Frontal cortex (tissue), 4 donors: ENCODE measurements around the gene EXOC3. TPM values are rescaled to one million over a fixed set of nuclear protein-coding genes. Genes with fewer than 3 reads are reported as not detected.
"Not testable (repeated sequence)": the region's sequence is repeated elsewhere in the genome, so short reads cannot be mapped to it uniquely, and the experiment has no call there.

Source experiments
- DNase-seq, 2 donors: peaks; one replicate each; pipeline ENCODE4 v3.0.0; 2012; ENCODE audit warnings: low spot score in 2 of 2
- FAIRE-seq: peaks from 2 replicates; lab custom pipeline; 2012; peaks lifted over from hg19 to GRCh38; lab: Jason Lieb, UNC
- total RNA-seq: library from RNA; depleted of rRNA; stranded (reverse); fragments of >200 nt; gene quantifications from one replicate; pipeline ENCODE4 v1.2.3, GENCODE V29; 2014
- donor health status: control.
- donor health status: control.
- donor health status: control.

Gene EXOC3
- total RNA-seq, 1 donor from 2014 or later, result 22.4 TPM

GRCh38 chr5:405421-405820, 37.6 kb upstream of the EXOC3 start:
- no peak for FAIRE-seq
- no peak for DNase-seq

- DNase-seq (no peak), FAIRE-seq (no peak)
Measured at GRCh38 chr5:406041-406440, 36.9 kb upstream of the EXOC3 start.

GRCh38 chr5:407051-407450, 35.9 kb upstream of the EXOC3 start:
- FAIRE-seq, result no peak
- DNase-seq, result no peak

GRCh38 chr5:407801-408268, 35.1 kb upstream of the EXOC3 start:
- DNase-seq, result no peak
- no peak for FAIRE-seq

- DNase-seq (no peak), FAIRE-seq (no peak)
Measured at GRCh38 chr5:410911-411517, 32.0 kb upstream of the EXOC3 start.

- DNase-seq (no peak), FAIRE-seq (no peak)
Measured at GRCh38 chr5:411728-412127, 31.2 kb upstream of the EXOC3 start.

- DNase-seq, FAIRE-seq: not testable (repeated sequence)
Measured at GRCh38 chr5:414991-415927, 27.7 kb upstream of the EXOC3 start.

- DNase-seq (no peak), FAIRE-seq (no peak)
Measured at GRCh38 chr5:415928-416635, 26.9 kb upstream of the EXOC3 start.

GRCh38 chr5:416636-416960, 26.4 kb upstream of the EXOC3 start:
- FAIRE-seq (no peak), DNase-seq (no peak)

- FAIRE-seq (no peak), DNase-seq (no peak)
Measured at GRCh38 chr5:417301-418161, 25.4 kb upstream of the EXOC3 start.

- DNase-seq, result no peak
- FAIRE-seq, result no peak
Measured at GRCh38 chr5:418162-419121, 24.5 kb upstream of the EXOC3 start.

- FAIRE-seq, result no peak
- no peak for DNase-seq
Measured at GRCh38 chr5:419970-420369, 23.0 kb upstream of the EXOC3 start.

GRCh38 chr5:420632-421286, 22.2 kb upstream of the EXOC3 start:
- no peak for FAIRE-seq
- DNase-seq, result no peak

- DNase-seq (no peak), FAIRE-seq (no peak)
Measured at GRCh38 chr5:421287-421880, 21.6 kb upstream of the EXOC3 start.

GRCh38 chr5:421901-422300, 21.1 kb upstream of the EXOC3 start:
- FAIRE-seq, result no peak

GRCh38 chr5:422323-423232, 20.4 kb upstream of the EXOC3 start:
- FAIRE-seq, result no peak
- DNase-seq, result no peak

More at GRCh38 chr5:421901-422300, 21.1 kb upstream of the EXOC3 start:
- DNase-seq, result no peak

GRCh38 chr5:423233-423565, 19.8 kb upstream of the EXOC3 start:
- no peak for DNase-seq
- FAIRE-seq, result no peak
